Measurements from ENCODE around the gene WNK3. TPM values are rescaled to one million over a fixed set of nuclear protein-coding genes. Genes with fewer than 3 reads are reported as not detected.

Gene WNK3
- total RNA-seq, 1 experiment from 2014 or later = 0.33 TPM

- no peaks in the 10 kb centered on the region for H3K27me3 ChIP-seq (ENCODE audit: low read length)
- ATAC-seq (peak; percentile 57), DNase-seq (peak; percentile 71)
- H3K27ac ChIP-seq (ENCODE audit: low read length) = peak within 1 kb of the TSS; percentile 88
- ChIA-PET POLR2A (ENCODE audit: unreplicated experiment) (interaction anchor here (0.6 to 0.9 kb wide), 4 partner anchors 139 to 807 kb away, joined by 3 to 6 read pairs (median 4); partner anchors contain the start of gene PHF8), CTCF (no interaction called here)
- TF ChIP-seq CTCF (conservative IDR thresholded peaks at IDR 0.05; ENCODE audit: low read depth, low read length) = no peak
- no peak for TF ChIP-seq EZH2 (IDR thresholded peaks at IDR 0.05; ENCODE audit: low read length, unreplicated experiment)
- no peak for TF ChIP-seq EZH2phosphoT487 (IDR thresholded peaks at IDR 0.05; ENCODE audit: borderline replicate concordance, low read length)
- H3F3A ChIP-seq (ENCODE audit: low read length, unreplicated experiment) = peaks cover 6% of the 10 kb centered on the region
- H3K79me2 ChIP-seq (ENCODE audit: low read length) = peaks cover 50% of the 10 kb centered on the region
- no peaks in the 10 kb centered on the region for H3K36me3 ChIP-seq (ENCODE audit: low read depth, low read length)
- H4K20me1 ChIP-seq (ENCODE audit: low read length) = 0 out of 2 replicates have a peak, but pooled peaks cover 10% of the 10 kb centered on the region
- no peaks in the 10 kb centered on the region for H3K9me3 ChIP-seq (ENCODE audit: low read length)
- BruUV-seq (replicated peaks) = no TSS peak
- H3K4me1 ChIP-seq (ENCODE audit: insufficient read depth, low read length) = peaks cover 47% of the 10 kb centered on the region
- peak within 1 kb of the TSS; percentile 92 for H3K4me3 ChIP-seq (ENCODE audit: low read length)
- H3K9me2 ChIP-seq (replicated peaks; ENCODE audit: low read length) = no peaks in the 10 kb centered on the region
- intact Hi-C loops (cut with micrococcal nuclease) = no loop called here
- H3K4me2 ChIP-seq (ENCODE audit: low read length) = peak within 1 kb of the TSS; percentile 97
- H3K9ac ChIP-seq (ENCODE audit: low read length) = peak within 1 kb of the TSS; percentile 100
- peak within 1 kb of the TSS; percentile 81 for H2AFZ ChIP-seq (ENCODE audit: low read length)
These were observed 174.8 kb downstream of the WNK3 start, which contains the start of gene FAM120C for GRCh38 chrX:54182864-54183613. Gene FAM120C, minus strand, starts transcription at chrX:54183254. Its CDS starts 56 bp downstream, at chrX:54183198.

GRCh38 chrX:54182194-54182863 lies 175.5 kb downstream of the WNK3 start:
- Histone ChIP-seq H3K4me2 (ENCODE audit: low read length) (peak overlapping the region; percentile 97), H3F3A (ENCODE audit: low read length, unreplicated experiment) (peaks cover 6% of the 10 kb centered on the region), H2AFZ (ENCODE audit: low read length) (peak overlapping the region; percentile 72), H4K20me1 (ENCODE audit: low read length) (0 out of 2 replicates have a peak, but pooled peaks cover 10% of the 10 kb centered on the region), H3K9me2 (replicated peaks; ENCODE audit: low read length) (no peaks in the 10 kb centered on the region), H3K36me3 (ENCODE audit: low read depth, low read length) (no peaks in the 10 kb centered on the region), H3K4me3 (ENCODE audit: low read length) (peak overlapping the region; percentile 92), H3K9me3 (ENCODE audit: low read length) (no peaks in the 10 kb centered on the region), H3K4me1 (ENCODE audit: insufficient read depth, low read length) (peaks cover 53% of the 10 kb centered on the region), H3K79me2 (ENCODE audit: low read length) (peaks cover 56% of the 10 kb centered on the region), H3K27me3 (ENCODE audit: low read length) (no peaks in the 10 kb centered on the region), H3K27ac (ENCODE audit: low read length) (peak overlapping the region; percentile 88), H3K9ac (ENCODE audit: low read length) (peak overlapping the region; percentile 100)
- ChIA-PET CTCF (no interaction called here), POLR2A (ENCODE audit: unreplicated experiment) (interaction anchor here (0.8 kb wide), 1 partner anchor 139 kb away, joined by 3 read pairs; no protein-coding TSS in a partner anchor)
- TF ChIP-seq CTCF (conservative IDR thresholded peaks at IDR 0.05; ENCODE audit: low read depth, low read length) (no peak), EZH2 (IDR thresholded peaks at IDR 0.05; ENCODE audit: low read length, unreplicated experiment) (no peak), EZH2phosphoT487 (IDR thresholded peaks at IDR 0.05; ENCODE audit: borderline replicate concordance, low read length) (no peak)
- ATAC-seq (peak; percentile 57), DNase-seq (peak; percentile 62)
- intact Hi-C loops (cut with micrococcal nuclease) = no loop called here
- no TSS peak for BruUV-seq (replicated peaks)

All from PC-3 (cell line).